Choroid plexus epithelial cell (primary cell): Measurements from ENCODE around the gene ITPK1.

Experiments
- DNase-seq: peaks from one replicate; pipeline ENCODE4 v3.0.0-alpha.2; 2010; ENCODE audit warnings: low read depth
- H3K4me3 ChIP-seq: 2 replicates; pipeline ENCODE4 v1.5.1; 2011; ENCODE audit warnings: low read depth, mild to moderate bottlenecking, control low read depth, low read length, moderate library complexity
- TF ChIP-seq, protein P1 (sequence below): conservative IDR thresholded peaks from 2 replicates; pipeline ENCODE4 v1.5.1; 2011; ENCODE audit warnings: low read depth, mild to moderate bottlenecking, control low read depth, inconsistent platforms, low read length, moderate library complexity

Gene ITPK1

GRCh38 chr14:92959189-92959531 lies 156.6 kb downstream of the ITPK1 start:
- DNase-seq: no peak
- no peak overlapping the region for H3K4me3 ChIP-seq
- TF ChIP-seq, protein P1, sequence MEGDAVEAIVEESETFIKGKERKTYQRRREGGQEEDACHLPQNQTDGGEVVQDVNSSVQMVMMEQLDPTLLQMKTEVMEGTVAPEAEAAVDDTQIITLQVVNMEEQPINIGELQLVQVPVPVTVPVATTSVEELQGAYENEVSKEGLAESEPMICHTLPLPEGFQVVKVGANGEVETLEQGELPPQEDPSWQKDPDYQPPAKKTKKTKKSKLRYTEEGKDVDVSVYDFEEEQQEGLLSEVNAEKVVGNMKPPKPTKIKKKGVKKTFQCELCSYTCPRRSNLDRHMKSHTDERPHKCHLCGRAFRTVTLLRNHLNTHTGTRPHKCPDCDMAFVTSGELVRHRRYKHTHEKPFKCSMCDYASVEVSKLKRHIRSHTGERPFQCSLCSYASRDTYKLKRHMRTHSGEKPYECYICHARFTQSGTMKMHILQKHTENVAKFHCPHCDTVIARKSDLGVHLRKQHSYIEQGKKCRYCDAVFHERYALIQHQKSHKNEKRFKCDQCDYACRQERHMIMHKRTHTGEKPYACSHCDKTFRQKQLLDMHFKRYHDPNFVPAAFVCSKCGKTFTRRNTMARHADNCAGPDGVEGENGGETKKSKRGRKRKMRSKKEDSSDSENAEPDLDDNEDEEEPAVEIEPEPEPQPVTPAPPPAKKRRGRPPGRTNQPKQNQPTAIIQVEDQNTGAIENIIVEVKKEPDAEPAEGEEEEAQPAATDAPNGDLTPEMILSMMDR: no peak

GRCh38 chr14:92958373-92959188 lies 157.1 kb downstream of the ITPK1 start:
- DNase-seq: no peak
- TF ChIP-seq, protein P1: no peak

DNA sequence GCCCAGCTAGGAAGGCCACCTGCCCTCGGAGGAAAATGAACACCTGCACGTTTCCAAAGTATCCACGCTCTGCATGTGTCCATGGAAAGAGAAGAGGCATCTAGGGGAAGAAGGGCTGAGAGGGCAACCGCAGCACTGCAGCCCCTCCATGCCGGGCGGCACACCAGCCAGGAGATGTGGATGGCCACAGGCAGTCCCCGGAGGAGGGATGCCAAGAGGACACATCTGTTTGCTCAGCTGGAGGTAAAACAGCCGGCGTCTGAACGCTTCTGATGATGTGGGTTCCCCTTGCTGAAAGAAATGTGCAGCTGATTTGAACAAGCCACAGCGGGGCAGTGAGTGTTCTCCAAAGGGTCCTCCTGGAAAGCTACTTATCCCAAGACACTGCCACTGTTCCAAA lies 158.8 kb downstream of the ITPK1 start:
- H3K4me3 ChIP-seq: no peak overlapping the region
- no peak for DNase-seq
- TF ChIP-seq, protein P1: no peak

More at GRCh38 chr14:92958373-92959188, 157.1 kb downstream of the ITPK1 start:
- no peak overlapping the region for H3K4me3 ChIP-seq

DNA sequence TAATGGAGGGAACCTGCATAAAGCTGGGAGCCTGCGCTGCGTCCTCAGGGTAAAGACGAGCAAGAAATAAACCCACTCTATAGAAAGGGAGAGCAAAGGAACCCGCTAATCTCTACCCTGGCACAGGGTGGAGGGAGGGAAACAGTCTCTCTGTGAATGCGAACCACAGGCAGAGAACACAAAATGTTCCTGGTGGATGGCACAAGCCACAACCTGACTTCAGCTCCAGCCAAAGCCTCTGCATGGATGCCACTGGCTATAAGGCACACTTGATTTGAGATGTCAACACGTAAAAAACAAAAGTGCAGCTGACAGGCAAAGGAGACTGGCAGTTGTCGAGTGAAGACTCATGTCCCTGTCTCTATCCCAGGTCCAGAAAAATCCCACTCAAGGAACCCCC lies 160.3 kb downstream of the ITPK1 start:
- no peak overlapping the region for H3K4me3 ChIP-seq
- TF ChIP-seq, protein P1: no peak
- no peak for DNase-seq

DNA sequence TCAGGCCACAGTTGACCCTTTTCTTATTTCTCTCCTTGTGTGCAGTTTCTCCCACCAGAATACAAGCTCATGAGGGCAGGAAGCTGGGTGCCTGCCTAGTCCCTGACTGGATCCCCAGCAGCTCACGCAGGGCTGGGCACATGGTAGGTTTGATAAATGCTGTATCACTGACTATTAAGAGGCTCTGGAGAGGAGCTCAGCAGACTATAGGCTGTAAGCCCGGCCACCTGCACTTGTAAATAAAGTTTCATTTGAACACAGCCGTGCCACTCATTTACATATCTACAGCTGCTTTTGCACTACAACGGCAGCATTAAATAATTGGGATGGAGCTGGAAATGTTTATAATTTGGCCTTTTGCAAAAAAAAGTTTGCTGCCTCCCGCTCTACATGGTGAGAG lies 160.8 kb downstream of the ITPK1 start:
- TF ChIP-seq, protein P1: no peak
- H3K4me3 ChIP-seq: no peak overlapping the region
- no peak for DNase-seq

- no peak for DNase-seq
- no peak overlapping the region for H3K4me3 ChIP-seq
- TF ChIP-seq, protein P1: no peak
Measured at GRCh38 chr14:92953526-92953925, 162.2 kb downstream of the ITPK1 start.
